ENCODE data around the gene GALNT16.

Gene GALNT16

DNA sequence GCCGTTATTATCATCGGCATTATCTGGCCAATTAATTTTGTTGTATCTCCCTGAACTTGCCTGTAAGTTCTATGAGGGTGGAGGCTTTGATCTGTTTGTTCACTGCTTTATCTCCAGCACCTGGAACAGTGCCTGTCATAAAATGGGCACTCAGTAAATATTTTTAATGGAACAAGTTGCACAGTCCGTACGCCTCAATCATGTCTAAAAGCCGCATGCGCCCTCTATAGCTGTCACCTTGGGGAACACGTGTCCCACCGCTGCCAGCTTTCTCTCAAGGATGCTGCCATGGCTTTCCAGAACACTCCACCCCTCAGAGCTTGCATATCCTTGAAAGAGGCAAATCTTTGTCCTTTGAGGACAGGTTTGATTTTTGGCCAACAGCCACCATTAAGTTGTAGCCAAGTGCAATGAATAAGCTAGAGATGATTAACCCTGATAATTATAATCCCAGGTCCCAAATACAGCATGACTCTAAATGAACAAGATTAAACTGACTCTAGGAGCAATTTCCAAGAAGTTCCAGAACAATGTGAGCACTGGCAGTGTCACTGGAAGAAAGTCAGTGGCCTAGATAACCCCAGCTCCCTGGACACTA lies 83.1 kb downstream of the GALNT16 start:
- TF ChIP-seq GATA2 (IDR thresholded peaks at IDR 0.05; ENCODE audit: low read depth, low read length), result no peak
- no peak for TF ChIP-seq GATA3 (IDR thresholded peaks at IDR 0.05; ENCODE audit: low read depth, low read length)

- TF ChIP-seq GATA2 (IDR thresholded peaks at IDR 0.05; ENCODE audit: low read depth, low read length), result no peak
- TF ChIP-seq GATA3 (IDR thresholded peaks at IDR 0.05; ENCODE audit: low read depth, low read length), result no peak
Measured at GRCh38 chr14:69344171-69344570, 84.2 kb downstream of the GALNT16 start.

GRCh38 chr14:69345402-69345801 lies 85.4 kb downstream of the GALNT16 start:
- TF ChIP-seq GATA3 (IDR thresholded peaks at IDR 0.05; ENCODE audit: low read depth, low read length) (no peak), GATA2 (IDR thresholded peaks at IDR 0.05; ENCODE audit: low read depth, low read length) (no peak)

DNA sequence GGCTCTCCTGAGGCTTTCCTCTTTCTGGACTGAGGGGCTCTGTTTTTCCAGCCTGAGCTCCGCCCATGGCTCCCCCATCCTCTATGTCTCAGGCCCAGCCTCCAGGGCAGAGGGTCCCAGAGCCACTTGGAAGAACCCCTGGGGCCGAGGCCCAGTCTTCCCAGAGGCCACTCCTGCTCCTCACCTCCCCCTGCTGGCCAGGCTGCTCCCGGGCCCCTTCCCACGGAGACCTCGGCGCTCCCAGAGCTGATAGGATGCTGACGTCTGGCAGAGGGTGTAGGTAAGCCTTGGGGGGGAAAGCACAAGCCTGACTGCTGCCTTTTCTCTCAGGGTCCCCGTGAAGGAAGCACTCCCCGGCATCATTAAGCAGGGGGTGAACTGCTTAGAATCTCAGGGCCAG lies 86.8 kb downstream of the GALNT16 start:
- TF ChIP-seq GATA2 (IDR thresholded peaks at IDR 0.05; ENCODE audit: low read depth, low read length), result no peak
- no peak for TF ChIP-seq GATA3 (IDR thresholded peaks at IDR 0.05; ENCODE audit: low read depth, low read length)

- TF ChIP-seq GATA2 (IDR thresholded peaks at IDR 0.05; ENCODE audit: low read depth, low read length), result no peak
- no peak for TF ChIP-seq GATA3 (IDR thresholded peaks at IDR 0.05; ENCODE audit: low read depth, low read length)
Measured at GRCh38 chr14:69349091-69349777, 89.3 kb downstream of the GALNT16 start.

DNA sequence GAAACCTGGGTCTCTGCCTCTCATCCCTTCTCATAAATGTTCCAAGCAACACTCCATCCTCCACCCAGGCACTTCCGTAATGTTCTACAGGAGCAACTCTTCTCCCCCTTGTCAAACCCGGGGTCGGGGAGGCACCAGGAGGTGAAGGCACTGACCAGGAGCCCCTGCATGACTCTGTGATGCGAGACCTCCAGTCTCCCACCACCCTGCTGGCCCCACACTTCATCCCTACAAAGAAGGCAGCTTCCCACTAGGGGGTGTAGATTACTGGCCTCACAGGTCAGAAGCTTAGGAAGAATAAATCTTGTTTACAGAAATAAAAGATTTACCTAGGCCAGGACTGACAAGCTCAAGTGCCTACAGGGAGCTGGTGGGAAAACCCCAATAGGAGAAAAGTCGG lies 90.9 kb downstream of the GALNT16 start:
- no peak for TF ChIP-seq GATA3 (IDR thresholded peaks at IDR 0.05; ENCODE audit: low read depth, low read length)
- TF ChIP-seq GATA2 (IDR thresholded peaks at IDR 0.05; ENCODE audit: low read depth, low read length), result no peak

GRCh38 chr14:69351385-69351784 lies 91.4 kb downstream of the GALNT16 start:
- TF ChIP-seq GATA3 (IDR thresholded peaks at IDR 0.05; ENCODE audit: low read depth, low read length), result no peak
- no peak for TF ChIP-seq GATA2 (IDR thresholded peaks at IDR 0.05; ENCODE audit: low read depth, low read length)

DNA sequence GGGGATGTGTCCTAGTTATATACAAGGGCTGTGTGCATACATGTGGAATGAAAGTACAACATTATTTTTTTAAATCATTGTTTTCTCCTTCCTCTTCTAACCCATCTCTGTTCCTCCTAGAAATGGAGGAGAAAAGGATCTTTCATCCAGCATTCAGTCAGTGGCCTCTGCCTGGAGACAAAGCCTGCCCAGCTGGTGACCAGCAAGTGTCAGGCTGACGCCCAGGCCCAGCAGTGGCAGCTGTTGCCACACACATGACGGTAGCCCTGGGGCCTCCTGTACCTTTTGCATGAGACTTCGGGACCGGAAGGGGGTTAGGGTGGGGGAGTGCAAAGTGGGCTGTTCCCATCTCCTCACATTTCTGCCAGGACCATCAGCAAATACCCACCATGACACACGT lies 92.0 kb downstream of the GALNT16 start:
- TF ChIP-seq GATA2 (IDR thresholded peaks at IDR 0.05; ENCODE audit: low read depth, low read length) (no peak), GATA3 (IDR thresholded peaks at IDR 0.05; ENCODE audit: low read depth, low read length) (no peak)

DNA sequence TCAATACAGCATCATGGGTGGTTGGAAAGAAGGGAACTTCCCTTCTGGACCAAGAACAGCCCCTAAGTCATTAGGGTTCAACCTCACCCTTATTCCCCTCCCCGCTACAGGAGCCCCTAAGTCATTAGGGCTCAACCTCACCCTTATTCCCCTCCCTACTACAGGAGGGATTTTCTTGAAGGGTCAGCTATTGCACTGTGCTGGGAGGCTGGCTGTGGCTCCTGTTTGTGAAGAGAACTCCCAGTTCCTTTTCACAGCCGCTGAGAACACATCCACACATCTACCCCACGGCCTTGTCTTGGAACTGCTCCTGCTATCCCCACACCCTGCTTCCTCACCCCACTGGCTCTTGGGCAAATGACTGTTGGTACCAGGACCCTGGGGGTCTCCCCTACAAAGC lies 93.2 kb downstream of the GALNT16 start:
- no peak for TF ChIP-seq GATA3 (IDR thresholded peaks at IDR 0.05; ENCODE audit: low read depth, low read length)
- TF ChIP-seq GATA2 (IDR thresholded peaks at IDR 0.05; ENCODE audit: low read depth, low read length), result no peak

DNA sequence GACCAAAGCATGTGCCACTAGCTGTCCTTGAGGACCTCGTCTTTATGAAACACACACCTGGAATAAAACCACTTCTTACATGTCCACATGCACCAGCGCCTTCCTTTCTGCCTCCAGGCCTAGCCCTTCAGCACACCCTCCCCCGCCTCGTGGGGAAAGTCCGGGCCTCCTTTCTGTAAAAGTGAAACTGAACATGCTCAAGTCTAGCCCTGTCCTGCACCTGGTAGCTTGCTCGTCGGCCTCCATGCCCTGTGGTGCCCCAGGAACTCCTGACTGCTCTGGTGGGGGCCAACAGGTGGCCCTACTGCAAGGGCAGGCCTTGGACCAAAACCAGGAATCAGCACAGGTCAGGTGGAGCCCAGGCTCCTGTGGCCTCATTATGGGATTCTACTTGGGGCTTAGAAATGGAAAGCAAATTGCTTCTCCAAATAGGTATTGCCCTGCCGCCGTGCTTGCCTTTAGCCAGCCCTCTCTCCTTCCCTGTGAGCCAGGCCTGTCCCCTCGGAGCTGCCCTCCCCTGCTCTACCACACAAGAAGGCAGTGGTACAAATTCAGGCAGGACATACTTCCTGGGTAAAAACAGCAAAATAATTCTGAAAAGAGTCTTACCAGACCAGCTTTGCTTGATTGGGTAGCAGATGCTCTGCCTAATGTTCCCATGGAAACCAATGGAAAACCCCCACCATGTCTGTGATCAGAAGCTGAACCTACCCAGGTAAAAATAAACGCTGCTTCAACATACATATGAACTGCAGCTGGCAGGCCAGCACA lies 94.6 kb downstream of the GALNT16 start:
- no peak for TF ChIP-seq GATA2 (IDR thresholded peaks at IDR 0.05; ENCODE audit: low read depth, low read length)
- no peak for TF ChIP-seq GATA3 (IDR thresholded peaks at IDR 0.05; ENCODE audit: low read depth, low read length)

DNA sequence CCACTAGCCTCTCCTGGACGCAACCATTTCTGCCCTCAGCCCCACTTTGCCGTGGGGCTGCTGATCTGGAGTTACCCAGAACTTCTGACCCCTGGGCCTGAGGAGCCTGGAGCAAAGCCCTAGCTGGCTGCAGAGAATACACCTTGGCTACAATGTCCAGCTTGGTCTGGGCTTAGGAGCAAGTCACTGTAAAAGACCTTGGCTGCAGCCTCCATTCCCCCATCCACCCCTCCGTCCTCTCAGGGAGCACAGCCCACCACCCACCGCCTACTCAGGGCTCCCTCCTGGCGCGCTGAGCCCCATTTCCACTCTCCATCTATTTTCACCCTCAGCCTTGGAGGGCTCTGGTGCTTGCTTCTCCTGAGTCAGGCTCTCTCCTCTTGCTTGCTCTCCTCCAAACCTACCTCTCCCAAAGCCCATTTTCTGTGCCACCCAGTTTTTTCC lies 95.2 kb downstream of the GALNT16 start:
- no peak for TF ChIP-seq GATA3 (IDR thresholded peaks at IDR 0.05; ENCODE audit: low read depth, low read length)
- no peak for TF ChIP-seq GATA2 (IDR thresholded peaks at IDR 0.05; ENCODE audit: low read depth, low read length)

DNA sequence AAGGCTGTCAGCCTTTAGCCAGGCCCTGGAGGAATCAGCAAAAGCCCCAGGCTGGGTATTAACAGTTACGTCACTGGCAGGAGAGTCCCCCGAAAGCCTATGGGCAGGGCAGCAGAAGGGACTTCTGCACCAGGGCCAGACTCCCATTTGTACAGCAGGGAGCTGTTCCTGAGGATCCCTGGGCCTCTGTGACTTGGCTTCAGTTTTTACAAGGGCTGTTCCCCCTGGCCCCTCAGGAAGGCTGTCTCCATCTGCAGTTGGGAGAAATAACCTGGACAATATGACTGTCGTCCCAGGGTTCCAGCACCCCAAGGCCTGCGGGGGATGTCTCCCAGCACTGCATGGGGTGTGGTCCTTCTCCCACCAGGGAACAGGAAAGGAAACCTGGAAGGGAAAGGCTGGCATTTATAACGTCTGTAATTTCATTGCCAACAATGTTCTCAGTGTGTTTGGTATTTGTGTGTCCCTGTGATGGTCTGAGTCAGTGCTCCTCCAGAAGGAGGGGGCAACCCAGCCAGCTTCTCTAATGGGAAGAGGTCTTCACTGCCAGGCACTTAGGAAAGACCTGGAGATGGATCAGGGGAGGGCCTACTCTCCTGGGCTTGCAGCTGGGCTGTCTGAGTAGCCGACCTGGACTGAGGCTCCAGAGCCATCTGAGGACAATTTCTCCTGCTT lies 95.8 kb downstream of the GALNT16 start:
- TF ChIP-seq GATA3 (IDR thresholded peaks at IDR 0.05; ENCODE audit: low read depth, low read length) (no peak), GATA2 (IDR thresholded peaks at IDR 0.05; ENCODE audit: low read depth, low read length) (no peak)

DNA sequence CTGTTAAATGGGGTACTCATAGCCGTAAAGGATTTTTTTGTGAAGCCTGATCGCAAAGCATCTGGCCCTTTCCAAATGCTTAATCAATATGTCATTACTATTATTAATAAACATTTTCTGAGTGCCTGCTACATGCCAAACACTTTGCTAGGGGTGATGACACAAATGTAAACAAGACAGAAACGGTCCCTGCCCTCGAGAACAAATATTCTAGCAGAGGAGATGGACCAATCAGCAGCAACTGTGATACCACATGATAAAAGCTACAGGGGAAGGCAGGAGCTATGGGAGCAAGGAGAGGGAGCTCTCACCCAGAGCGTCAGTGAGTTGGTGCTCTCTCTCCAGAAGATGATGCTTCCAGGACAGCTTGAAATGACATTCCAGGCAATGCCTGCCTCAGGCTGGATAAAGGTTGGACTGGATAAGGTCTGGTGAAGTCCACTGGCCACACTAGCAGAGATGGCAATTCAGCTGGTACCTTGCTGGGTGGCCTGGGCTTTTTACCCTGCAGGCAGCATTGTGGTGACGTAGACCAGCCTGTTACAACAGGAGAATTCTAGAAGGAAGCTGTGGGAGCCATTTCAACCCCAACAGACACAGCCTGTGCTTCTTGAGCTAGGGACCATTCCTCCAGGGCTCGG lies 97.1 kb downstream of the GALNT16 start:
- TF ChIP-seq GATA3 (IDR thresholded peaks at IDR 0.05; ENCODE audit: low read depth, low read length) (no peak), GATA2 (IDR thresholded peaks at IDR 0.05; ENCODE audit: low read depth, low read length) (no peak)
